Lung (tissue), 12 donors: ENCODE data around the gene CLPSL2. TPM values are rescaled to one million over a fixed set of nuclear protein-coding genes. Genes with fewer than 3 reads are reported as not detected.
A peak's percentile ranks its signal among the peaks of the same experiment; 100 is the strongest.

Experiments
- ATAC-seq: fragments of 200-7000 bp; cut with Tn5 transposase; one replicate; pipeline ENCODE4 v1.9.1; 2020; ENCODE audit warnings: moderate number of reproducible peaks; ENCODE audit not compliant: insufficient read depth, low FRiP score
- DNase-seq, 3 donors: peaks; one replicate each; pipeline ENCODE4 v3.0.0-alpha.2; 2013 to 2017
- H3K27ac ChIP-seq, 2 donors: one replicate each; pipeline ENCODE4 v1.5.1; 2013; ENCODE audit warnings: mild to moderate bottlenecking in 2 of 2, moderate library complexity in 2 of 2, control low read depth in 1 of 2, inconsistent platforms in 1 of 2, low read depth in 1 of 2, low read length in 1 of 2
- H3K27me3 ChIP-seq, 3 donors: one replicate each; pipeline ENCODE4 v1.5.1; 2013; ENCODE audit warnings: low read length in 2 of 3; ENCODE audit not compliant: control insufficient read depth in 3 of 3, insufficient read depth in 3 of 3
- H3K36me3 ChIP-seq, 4 donors: one replicate each; pipeline ENCODE4 v1.5.1; 2013; ENCODE audit warnings: low read length in 4 of 4, mild to moderate bottlenecking in 1 of 4, moderate library complexity in 1 of 4; ENCODE audit not compliant: control insufficient read depth in 4 of 4, insufficient read depth in 4 of 4
- H3K4me1 ChIP-seq, 5 donors: one replicate each; pipeline ENCODE4 v1.5.1; 2013; ENCODE audit warnings: low read length in 5 of 5, mild to moderate bottlenecking in 2 of 5, moderate library complexity in 1 of 5; ENCODE audit not compliant: control insufficient read depth in 5 of 5, insufficient read depth in 5 of 5
- H3K4me3 ChIP-seq: one replicate; pipeline ENCODE4 v1.5.1; 2013; ENCODE audit warnings: mild to moderate bottlenecking, control low read depth, moderate library complexity
- H3K9ac ChIP-seq, 2 donors: one replicate each; pipeline ENCODE4 v1.5.1; 2013; ENCODE audit warnings: low read length in 2 of 2, control low read depth in 1 of 2; ENCODE audit not compliant: insufficient read depth in 1 of 2
- H3K9me3 ChIP-seq, 4 donors: one replicate each; pipeline ENCODE4 v1.5.1; 2013; ENCODE audit warnings: low read length in 3 of 4, mild to moderate bottlenecking in 1 of 4, moderate library complexity in 1 of 4; ENCODE audit not compliant: control insufficient read depth in 4 of 4, insufficient read depth in 3 of 4
- CTCF ChIP-seq: IDR thresholded peaks from 2 replicates; pipeline ENCODE4 v1.5.1; 2012; ENCODE audit warnings: mild to moderate bottlenecking; ENCODE audit errors: control extremely low read depth, extremely low read depth
- WGBS, 2 donors: extraction: QIAGEN DNeasy Blood & Tissue Kit; methylation state at CpG; one replicate each; pipeline ENCODE4 v1.1.7; 2013; 5-methylcytosine and 5-hydroxymethylcytosine counted together
- polyA plus RNA-seq, 2 donors: library from polyadenylated mRNA; stranded (reverse); fragments of 200-250 nt; gene quantifications; one replicate each; pipeline ENCODE4 v1.2.1, GENCODE V29; 2013
- total RNA-seq, 2 donors: library from RNA; depleted of rRNA in 1 of 2; stranded (reverse); fragments of >200 nt in 1 of 2; gene quantifications; one replicate each; pipeline ENCODE4 v1.2.1, GENCODE V29; 2014 to 2021
- donor health status: control.
- donor health status: control.
- donor health status: Bipolar disorder and iron deficiency.
- donor health status: healthy.
- donor health status: DM: yes; HTN: yes; CAD: no.

Gene CLPSL2
- total and polyA plus RNA-seq, 4 donors, result not detected

DNA sequence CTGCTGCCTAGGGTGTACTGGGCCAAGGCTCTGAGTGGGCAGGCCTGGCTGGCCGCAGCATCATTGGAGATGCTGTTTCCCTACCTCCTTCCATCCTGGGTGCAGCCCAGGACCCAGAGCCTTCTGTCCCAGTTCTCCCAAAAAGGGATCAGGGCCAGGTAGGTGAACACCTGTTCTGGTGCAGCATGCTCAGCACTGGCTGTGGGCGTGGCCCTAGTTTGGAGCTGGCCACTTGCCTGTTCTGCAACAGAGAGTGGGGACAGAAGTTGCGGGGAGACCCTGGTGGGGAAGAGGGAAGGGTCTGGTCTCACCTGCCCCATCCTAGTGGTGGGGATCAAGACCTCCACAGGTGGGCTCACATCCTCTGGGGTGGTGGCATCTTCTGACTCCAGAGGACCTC is 40.9 kb upstream of the CLPSL2 start:
- DNase-seq, result no peak
- no peak overlapping the region for H3K4me3 ChIP-seq
- H3K4me1 ChIP-seq, result peaks cover 3 to 23% (median 11%) of the 10 kb centered on the region in 5 donors
- H3K9ac ChIP-seq, result no peak overlapping the region
- H3K27ac ChIP-seq, result no peak overlapping the region
- H3K36me3 ChIP-seq, result no peaks in the 10 kb centered on the region
- WGBS, 2 donors, result 94 to 100% methylated on average over 3 of the region's 3 CpGs
- no peaks in the 10 kb centered on the region for H3K9me3 ChIP-seq
- TF ChIP-seq CTCF, result no peak
- no peaks in the 10 kb centered on the region for H3K27me3 ChIP-seq
- ATAC-seq, result no peak

DNA sequence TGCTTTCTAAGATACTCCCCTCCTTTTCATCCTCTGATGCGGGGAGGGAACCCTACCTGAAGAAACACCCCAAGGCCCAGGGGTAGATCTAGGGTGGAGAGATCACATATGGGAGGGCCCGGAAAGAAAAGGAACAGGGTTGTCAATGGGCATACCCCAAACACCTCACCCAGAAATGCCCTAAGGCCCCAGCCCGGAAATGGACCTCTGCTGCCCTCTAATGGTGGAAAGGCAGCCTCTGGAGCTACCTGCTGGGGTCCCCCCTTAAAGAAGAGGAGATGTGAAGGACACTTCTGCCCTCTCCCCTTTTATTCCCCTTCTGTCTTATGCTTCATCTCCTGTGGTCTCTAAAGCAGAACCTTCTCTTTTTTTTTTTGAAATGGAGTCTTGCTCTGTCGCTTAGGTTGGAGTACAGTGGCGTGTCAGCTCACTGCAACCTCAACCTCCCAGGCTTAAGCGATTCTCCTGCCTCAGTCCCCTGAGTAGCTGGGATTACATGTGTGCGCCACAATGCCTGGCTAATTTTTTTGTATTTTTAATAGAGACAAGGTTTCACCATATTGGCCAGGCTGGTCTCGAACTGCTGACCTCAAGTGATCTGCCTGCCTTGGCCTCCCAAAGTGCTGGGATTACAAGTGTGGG is 40.0 kb upstream of the CLPSL2 start:
- DNase-seq (peak; percentile 73 to 79 (median 76)), ATAC-seq (peak; percentile 36)
- no peaks in the 10 kb centered on the region for H3K27me3 ChIP-seq
- H3K9ac ChIP-seq, result no peak overlapping the region
- TF ChIP-seq CTCF, result peak; percentile 67
- no peaks in the 10 kb centered on the region for H3K9me3 ChIP-seq
- H3K4me3 ChIP-seq, result no peak overlapping the region
- H3K4me1 ChIP-seq, result peaks cover 0 to 22% (median 11%) of the 10 kb centered on the region in 5 donors
- H3K36me3 ChIP-seq, result no peaks in the 10 kb centered on the region
- WGBS, 2 donors, result 63 to 64% methylated on average over 8 of the region's 8 CpGs
- no peak overlapping the region for H3K27ac ChIP-seq

DNA sequence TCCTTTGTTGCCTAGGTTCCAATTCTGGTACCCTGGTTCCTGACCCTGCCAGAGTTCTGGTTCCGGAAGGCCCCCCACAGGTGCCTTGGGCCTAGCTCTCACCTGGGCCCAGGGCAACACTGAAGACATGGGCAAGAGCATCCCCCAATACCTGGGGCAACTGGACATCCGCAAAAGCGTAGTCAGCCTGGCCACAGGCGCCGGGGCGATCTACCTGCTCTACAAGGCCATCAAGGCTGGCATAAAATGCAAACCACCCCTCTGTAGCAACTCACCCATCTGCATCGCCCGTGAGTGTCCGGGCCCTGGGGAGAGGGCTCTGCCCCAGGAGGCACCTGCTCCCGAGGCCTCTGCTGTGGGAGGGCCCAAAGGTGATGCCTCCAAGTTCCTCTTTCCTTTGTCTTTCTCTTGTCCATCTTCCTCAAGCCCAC is 39.4 kb upstream of the CLPSL2 start, which contains the start of gene ARMC12:
TSS of gene ARMC12 (plus strand) at position 51 of the 431 bp plus-strand sequence. CDS start at position 128, 77 bp downstream.
- Histone ChIP-seq H3K4me1 (peaks cover 0 to 22% (median 11%) of the 10 kb centered on the region in 5 donors), H3K4me3 (no peak within 1 kb of the TSS), H3K9me3 (no peaks in the 10 kb centered on the region), H3K27me3 (no peaks in the 10 kb centered on the region), H3K36me3 (no peaks in the 10 kb centered on the region), H3K27ac (no peak within 1 kb of the TSS), H3K9ac (no peak within 1 kb of the TSS)
- ATAC-seq (no peak), DNase-seq (no peak)
- 95 to 96% methylated on average over 10 of the region's 10 CpGs for WGBS, 2 donors
- TF ChIP-seq CTCF, result no peak
